DMS 273 treated with DMSO at 0.1 percent for 48 hours (cell line): Measurements from ENCODE around the gene YY1.
A peak's percentile ranks its signal among the peaks of the same experiment; 100 is the strongest.

Experiments
- DNase-seq: peaks from one replicate; lab custom pipeline; 2025; lab: John Stamatoyannopoulos, UW

The YY1 gene

GRCh38 chr14:100313464-100314230, 74.7 kb downstream of the YY1 start:
- no peak for DNase-seq

- no peak for DNase-seq
Observed at GRCh38 chr14:100314724-100315123, 75.8 kb downstream of the YY1 start.

GRCh38 chr14:100317389-100317788, 78.4 kb downstream of the YY1 start:
- no peak for DNase-seq

- DNase-seq, result no peak
Observed at GRCh38 chr14:100317912-100318808, 79.2 kb downstream of the YY1 start.

GRCh38 chr14:100320157-100320856, 81.4 kb downstream of the YY1 start:
- no peak for DNase-seq

GRCh38 chr14:100321473-100322137, 82.7 kb downstream of the YY1 start:
- DNase-seq, result peak; percentile 22

- no peak for DNase-seq
Observed at GRCh38 chr14:100322138-100322957, 83.4 kb downstream of the YY1 start.

GRCh38 chr14:100323121-100323941, 84.4 kb downstream of the YY1 start, which contains the start of gene SLC25A47:
Gene SLC25A47 (plus strand): TSS chr14:100323339. CDS start chr14:100323415, 76 bp downstream.
- no peak for DNase-seq

GRCh38 chr14:100323942-100324307, 85.0 kb downstream of the YY1 start:
- no peak for DNase-seq

- no peak for DNase-seq
Observed at GRCh38 chr14:100325231-100325632, 86.3 kb downstream of the YY1 start.

GRCh38 chr14:100325958-100326357, 87.0 kb downstream of the YY1 start:
- no peak for DNase-seq

GRCh38 chr14:100327128-100327527, 88.2 kb downstream of the YY1 start:
- no peak for DNase-seq

- no peak for DNase-seq
Observed at GRCh38 chr14:100328495-100329163, 89.7 kb downstream of the YY1 start.

GRCh38 chr14:100329233-100330006, 90.5 kb downstream of the YY1 start:
- no peak for DNase-seq

- DNase-seq, result no peak
Observed at GRCh38 chr14:100330007-100330344, 91.0 kb downstream of the YY1 start.

- peak; percentile 41 for DNase-seq
Observed at GRCh38 chr14:100330388-100330931, 91.5 kb downstream of the YY1 start.

GRCh38 chr14:100332071-100332639, 93.2 kb downstream of the YY1 start:
- DNase-seq, result no peak
